Measurements from ENCODE around the gene KIAA0319L.
"Not testable (repeated sequence)": the region's sequence is repeated elsewhere in the genome, so short reads cannot be mapped to it uniquely, and the experiment has no call there.

The KIAA0319L gene

DNA sequence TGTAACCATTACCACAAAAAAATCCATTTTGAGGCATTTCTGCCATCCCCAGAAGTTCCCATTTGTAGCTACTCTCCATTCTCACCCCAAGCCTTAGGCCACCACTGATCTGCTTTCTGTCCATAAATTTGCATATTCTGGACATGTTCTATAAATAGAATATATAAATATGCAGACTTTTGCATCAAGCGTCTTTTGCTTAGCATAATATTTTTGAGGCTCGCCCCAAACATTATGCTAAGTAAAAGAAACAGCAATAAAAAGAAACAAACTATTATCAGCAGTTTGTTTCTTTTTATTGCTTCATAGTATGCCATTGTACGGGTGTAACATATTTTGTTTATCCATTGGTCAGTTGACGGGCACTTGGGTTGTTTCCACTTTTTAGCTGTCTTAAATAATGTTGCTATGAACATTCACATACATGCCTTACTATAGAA is 23.8 kb upstream of the KIAA0319L start:
- no peak for ATAC-seq

DNA sequence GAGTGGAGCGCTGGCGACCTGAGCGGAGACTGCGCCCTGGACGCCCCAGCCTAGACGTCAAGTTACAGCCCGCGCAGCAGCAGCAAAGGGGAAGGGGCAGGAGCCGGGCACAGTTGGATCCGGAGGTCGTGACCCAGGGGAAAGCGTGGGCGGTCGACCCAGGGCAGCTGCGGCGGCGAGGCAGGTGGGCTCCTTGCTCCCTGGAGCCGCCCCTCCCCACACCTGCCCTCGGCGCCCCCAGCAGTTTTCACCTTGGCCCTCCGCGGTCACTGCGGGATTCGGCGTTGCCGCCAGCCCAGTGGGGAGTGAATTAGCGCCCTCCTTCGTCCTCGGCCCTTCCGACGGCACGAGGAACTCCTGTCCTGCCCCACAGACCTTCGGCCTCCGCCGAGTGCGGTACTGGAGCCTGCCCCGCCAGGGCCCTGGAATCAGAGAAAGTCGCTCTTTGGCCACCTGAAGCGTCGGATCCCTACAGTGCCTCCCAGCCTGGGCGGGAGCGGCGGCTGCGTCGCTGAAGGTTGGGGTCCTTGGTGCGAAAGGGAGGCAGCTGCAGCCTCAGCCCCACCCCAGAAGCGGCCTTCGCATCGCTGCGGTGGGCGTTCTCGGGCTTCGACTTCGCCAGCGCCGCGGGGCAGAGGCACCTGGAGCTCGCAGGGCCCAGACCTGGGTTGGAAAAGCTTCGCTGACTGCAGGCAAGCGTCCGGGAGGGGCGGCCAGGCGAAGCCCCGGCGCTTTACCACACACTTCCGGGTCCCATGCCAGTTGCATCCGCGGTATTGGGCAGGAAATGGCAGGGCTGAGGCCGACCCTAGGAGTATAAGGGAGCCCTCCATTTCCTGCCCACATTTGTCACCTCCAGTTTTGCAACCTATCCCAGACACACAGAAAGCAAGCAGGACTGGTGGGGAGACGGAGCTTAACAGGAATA is 20.1 kb upstream of the KIAA0319L start:
- ATAC-seq = peak; percentile 78 to 84

DNA sequence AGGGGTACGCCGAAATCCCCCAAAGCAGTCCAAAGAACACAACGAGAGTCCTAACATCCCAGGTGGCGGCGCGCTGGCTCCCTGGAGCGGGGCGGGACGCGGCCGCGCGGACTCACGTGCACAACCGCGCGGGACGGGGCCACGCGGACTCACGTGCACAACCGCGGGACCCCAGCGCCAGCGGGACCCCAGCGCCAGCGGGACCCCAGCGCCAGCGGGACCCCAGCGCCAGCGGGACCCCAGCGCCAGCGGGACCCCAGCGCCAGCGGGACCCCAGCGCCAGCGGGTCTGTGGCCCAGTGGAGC is 19.5 kb upstream of the KIAA0319L start:
- ATAC-seq = not testable (repeated sequence)

- no peak for ATAC-seq
Measured at GRCh38 chr1:35576061-35576765, 19.0 kb upstream of the KIAA0319L start.

- ATAC-seq = no peak
Measured at GRCh38 chr1:35575416-35575958, 18.3 kb upstream of the KIAA0319L start.

DNA sequence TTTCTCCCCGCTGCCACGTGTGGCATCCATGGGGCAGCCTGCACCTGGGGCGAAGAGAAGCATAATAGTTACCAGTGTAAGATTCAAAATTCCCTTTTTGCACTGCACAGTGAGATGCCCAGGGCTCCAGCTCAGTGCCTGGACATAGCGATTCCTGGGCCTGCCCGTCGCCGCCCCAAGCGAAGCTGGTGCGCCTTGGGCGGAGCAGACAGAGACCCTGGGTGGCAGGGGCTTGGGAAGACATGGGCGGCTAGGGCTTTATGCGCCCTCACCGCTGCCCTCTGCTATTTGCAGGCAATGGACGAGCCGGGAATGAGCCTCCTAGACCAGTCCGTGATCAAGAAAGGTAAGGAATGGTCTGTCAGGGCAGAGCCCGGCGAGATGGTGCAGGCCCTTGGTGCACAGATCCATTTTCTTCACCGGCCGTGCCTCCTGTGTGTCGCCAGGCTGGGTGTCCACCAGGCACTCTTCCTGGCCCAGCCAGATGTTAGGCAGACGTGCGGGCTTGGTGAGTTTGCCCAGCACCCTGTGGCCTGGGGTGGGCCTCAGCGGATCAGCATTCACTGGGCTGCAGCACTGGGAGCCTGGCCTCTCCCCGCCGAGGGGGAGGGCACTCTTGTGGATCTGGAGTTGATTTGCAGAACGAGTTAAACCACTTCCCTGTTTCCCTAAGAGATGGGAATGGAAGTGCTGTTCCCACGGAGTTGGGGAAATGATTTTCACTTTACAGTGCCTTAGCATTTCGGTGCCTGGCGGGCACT is 17.6 kb upstream of the KIAA0319L start:
- ATAC-seq = no peak

DNA sequence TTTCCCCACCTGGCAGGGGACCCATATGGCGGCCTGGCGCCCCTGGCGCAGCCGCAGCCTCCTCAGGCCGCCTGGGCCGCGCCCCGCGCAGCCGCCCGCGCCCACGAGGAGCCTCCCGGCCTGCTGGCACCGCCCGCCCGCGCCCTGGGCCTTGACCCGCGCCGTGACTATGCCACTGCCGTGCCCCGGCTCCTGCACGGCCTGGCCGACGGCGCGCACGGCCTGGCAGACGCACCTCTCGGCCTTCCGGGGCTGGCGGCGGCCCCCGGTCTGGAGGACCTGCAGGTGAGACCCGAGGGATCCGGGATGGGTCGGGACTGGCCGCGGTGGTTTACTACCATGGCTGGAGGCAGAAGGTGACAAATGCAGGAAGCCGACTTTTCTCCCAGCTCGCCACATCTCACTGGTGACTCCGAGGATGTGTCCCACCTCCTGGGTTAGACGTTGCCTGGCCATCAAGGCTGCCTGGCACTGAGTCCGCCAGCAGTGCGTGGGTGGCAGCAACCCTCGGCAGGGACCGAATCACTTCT is 17.0 kb upstream of the KIAA0319L start:
- no peak for ATAC-seq

- ATAC-seq = no peak
Measured at GRCh38 chr1:35573198-35574124, 16.3 kb upstream of the KIAA0319L start, which contains the start of gene TFAP2E. TSS of gene TFAP2E (plus strand) at chr1:35573314. CDS start at chr1:35573578, 264 bp downstream.

DNA sequence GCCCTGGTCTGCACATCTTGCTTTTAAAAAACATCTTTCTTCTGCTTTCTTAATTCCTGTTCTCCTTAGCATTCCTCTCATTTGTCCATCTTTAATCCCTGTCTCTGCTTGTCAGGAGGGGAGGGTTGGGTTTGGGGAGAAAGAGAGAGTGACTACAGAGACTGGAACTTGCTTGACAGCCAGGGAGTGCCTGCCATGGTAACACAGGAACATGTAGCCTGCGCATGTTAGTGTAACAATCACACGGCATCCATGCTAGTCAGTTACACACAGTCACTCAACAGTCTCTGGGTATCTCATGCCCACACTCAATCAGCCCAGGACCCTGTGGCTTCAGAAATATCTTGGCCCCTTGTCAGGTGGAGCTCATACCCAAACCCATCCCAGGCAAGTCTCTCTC is 15.1 kb upstream of the KIAA0319L start:
- no peak for ATAC-seq

GRCh38 chr1:35571263-35571662 is 14.1 kb upstream of the KIAA0319L start:
- ATAC-seq = no peak

DNA sequence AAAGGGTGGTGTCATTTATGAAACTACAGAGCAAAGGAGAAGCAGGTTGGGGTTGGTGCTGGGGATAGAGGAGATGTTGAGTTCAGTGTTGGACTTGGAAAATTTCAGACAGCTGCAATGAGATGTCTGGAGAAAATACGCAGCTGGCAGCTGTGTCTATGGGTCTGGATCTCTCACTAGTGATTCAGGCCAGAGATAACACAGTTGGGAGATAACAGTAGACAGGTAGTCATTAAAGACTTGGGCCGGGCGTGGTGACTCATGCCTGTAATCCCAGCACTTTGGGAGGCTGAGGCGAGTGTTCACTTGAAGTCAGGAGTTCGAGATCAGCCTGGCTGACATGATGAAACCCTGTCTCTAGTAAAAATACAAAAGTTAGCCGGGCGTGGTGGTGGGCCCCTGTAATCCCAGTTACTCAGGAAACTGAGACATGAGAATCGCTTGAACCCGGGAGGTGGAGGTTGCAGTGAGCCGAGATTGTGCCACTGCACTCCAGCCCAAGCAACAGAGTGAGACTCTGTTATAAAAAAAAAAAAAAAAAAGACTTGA is 13.5 kb upstream of the KIAA0319L start:
- ATAC-seq = no peak

GRCh38 chr1:35569936-35570335 is 12.7 kb upstream of the KIAA0319L start:
- ATAC-seq = no peak

DNA sequence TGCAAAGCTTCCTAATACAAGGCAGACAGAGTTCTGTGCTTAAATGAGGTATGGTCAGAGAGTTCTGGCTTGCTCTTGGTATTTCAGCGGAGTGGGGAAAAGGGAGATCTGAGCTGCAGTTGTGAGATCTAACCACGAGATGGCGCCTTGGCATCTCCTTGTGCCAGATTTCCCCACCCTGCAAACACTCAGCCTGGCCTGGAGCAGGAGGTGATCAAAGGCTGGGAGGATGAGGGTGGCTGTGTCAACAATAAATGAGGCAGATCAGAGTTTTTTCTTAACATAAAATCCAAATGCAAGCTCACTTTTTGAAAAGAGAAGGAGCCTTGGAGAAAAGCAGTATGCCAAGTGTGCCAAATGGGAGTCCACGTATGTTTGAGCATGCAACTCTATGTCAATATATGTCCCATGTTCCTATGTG is 11.8 kb upstream of the KIAA0319L start:
- ATAC-seq = peak; percentile 39 to 50

DNA sequence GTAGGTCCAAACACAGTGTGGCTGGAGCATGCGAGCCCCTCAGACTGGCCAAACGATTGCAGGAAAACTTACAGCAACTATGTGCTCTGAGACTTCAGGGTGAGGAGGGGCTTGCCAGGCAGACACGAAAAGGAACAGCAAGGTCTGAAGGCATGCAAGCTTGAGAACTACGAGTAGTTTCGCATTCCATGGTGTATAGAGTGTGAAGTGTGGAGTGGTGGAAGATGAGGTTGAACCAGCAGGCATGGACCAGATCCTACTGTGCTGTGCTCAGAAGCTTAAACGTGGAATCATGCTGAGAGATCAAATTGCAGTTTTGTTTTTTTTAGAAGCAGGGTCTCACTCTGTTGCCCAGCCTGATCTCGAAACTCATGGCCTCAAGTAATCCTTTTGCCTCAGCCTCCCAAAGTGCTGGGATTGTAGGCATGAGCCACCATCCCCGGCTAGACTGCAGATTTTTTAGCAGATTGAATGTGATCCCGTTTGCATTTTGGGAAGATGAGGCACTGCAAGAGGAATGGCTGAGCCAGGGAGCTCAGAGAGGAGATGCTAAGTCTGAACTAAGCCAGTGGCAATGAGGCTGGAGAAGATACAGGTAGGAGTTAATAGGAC is 10.8 kb upstream of the KIAA0319L start:
- ATAC-seq = no peak

DNA sequence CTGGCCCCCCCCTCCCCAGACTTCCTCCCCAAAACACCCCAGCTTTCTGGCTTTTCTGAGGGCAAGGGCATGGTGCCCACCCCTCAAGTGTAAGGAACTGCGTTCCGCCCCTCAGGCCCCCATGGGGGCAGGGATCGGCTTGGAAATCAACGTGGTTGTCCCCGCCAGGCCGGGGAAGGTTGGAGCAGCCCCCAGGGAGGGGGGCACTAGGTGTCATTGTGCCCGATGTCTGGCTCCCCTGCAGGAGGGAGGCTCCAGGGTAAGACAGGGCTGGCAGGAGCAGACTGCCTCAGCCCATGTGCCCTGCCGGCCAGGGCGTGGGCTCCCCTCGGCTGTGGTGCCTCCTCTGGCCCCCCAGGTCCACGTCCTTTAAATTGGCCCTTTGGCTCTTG is 8.5 kb upstream of the KIAA0319L start:
- ATAC-seq = no peak

GRCh38 chr1:35564884-35565741 is 7.9 kb upstream of the KIAA0319L start:
- no peak for ATAC-seq

- ATAC-seq = peak; percentile 65 to 71
Measured at GRCh38 chr1:35564037-35564883, 7.1 kb upstream of the KIAA0319L start.

- no peak for ATAC-seq
Measured at GRCh38 chr1:35563166-35563565, 6.0 kb upstream of the KIAA0319L start.

Measured in activated CD4-positive, CD25-positive, alpha-beta regulatory T cell treated with anti-CD3 and anti-CD28 coated beads, Interleukin-2, amount 50 U/mL, for 24 hours (primary cell).